HCT116 (cell line): ENCODE results near the gene NRXN2. TPM values are rescaled to one million over a fixed set of nuclear protein-coding genes. Genes with fewer than 3 reads are reported as not detected.

ENCODE experiments used
- ATAC-seq: fragments of 200-7000 bp; cut with Tn5 transposase; 2 replicates; pipeline ENCODE4 v1.9.1; 2020; ENCODE audit warnings: mild to moderate bottlenecking, moderate library complexity
- BruUV-seq: library from RNA; stranded (reverse); fragments of 400-500 nt; replicated peaks from 2 replicates; lab custom pipeline; 2021; lab: Mats Ljungman, UMichigan
- CTCF ChIA-PET: fragments of 300-600 bp; sonication (Branson Sonifier 250); formaldehyde crosslinking; loops from one replicate; lab custom pipeline; 2021; ENCODE audit warnings: antibody characterized with exemption; lab: Charles Lee
- POLR2A ChIA-PET: fragments of 300-600, 350-600 bp; sonication (Branson Sonifier 250); formaldehyde crosslinking; loops from one replicate; lab custom pipeline; 2021; ENCODE audit warnings: antibody characterized with exemption; lab: Charles Lee
- RAD21 ChIA-PET, 2 experiments: fragments of 300-600 bp; sonication (Branson Sonifier 250); formaldehyde crosslinking; loops; one replicate each; lab custom pipeline; 2023; ENCODE audit warnings: low total read pairs in 2 of 2; ENCODE audit not compliant: uncharacterized antibody in 2 of 2, unreplicated experiment in 2 of 2, low non-redundant PET in 1 of 2; lab: Charles Lee
- DNase-seq: peaks from one replicate; pipeline ENCODE4 v3.0.0-alpha.2; 2010; ENCODE audit warnings: low read depth, low spot score
- H2AFZ ChIP-seq: fragments of 200-600 bp; shearing (Covaris generic), sonication (generic); 2 replicates; pipeline ENCODE4 v1.6.1; 2017; ENCODE audit warnings: low read depth, mixed run types, mixed read lengths, antibody characterized with exemption, low read length; ENCODE audit not compliant: poor library complexity, severe bottlenecking
- H3K27ac ChIP-seq: 2 replicates; pipeline ENCODE4 v1.5.1; 2012; ENCODE audit warnings: low read depth, low read length
- H3K27me3 ChIP-seq: fragments of 200-600 bp; sonication (generic); 2 replicates; pipeline ENCODE4 v1.6.1; 2016; ENCODE audit warnings: mixed run types, low read length, mixed read lengths; ENCODE audit not compliant: insufficient read depth
- H3K36me3 ChIP-seq, 2 experiments: fragments of 200-500 bp in 1 of 2; fragments of 200-600 bp in 1 of 2; sonication (Bioruptor generic) in 1 of 2; sonication (generic) in 1 of 2; 2 replicates each; pipeline versions ENCODE4 v1.5.1 to v1.6.1; 2014 to 2016; ENCODE audit warnings: low read length in 2 of 2, inconsistent platforms in 1 of 2, mixed read lengths in 1 of 2, mixed run types in 1 of 2; ENCODE audit not compliant: insufficient read depth in 2 of 2, control insufficient read depth in 1 of 2
- H3K4me1 ChIP-seq, 2 experiments: fragments of 200-600 bp in 1 of 2; sonication (generic) in 1 of 2; 2 replicates each; pipeline versions ENCODE4 v1.5.1 to v1.6.1; 2012 to 2017; ENCODE audit warnings: low read length in 2 of 2, inconsistent platforms in 1 of 2, mild to moderate bottlenecking in 1 of 2, mixed read lengths in 1 of 2, mixed run types in 1 of 2, moderate library complexity in 1 of 2; ENCODE audit not compliant: insufficient read depth in 2 of 2, control insufficient read depth in 1 of 2
- H3K4me2 ChIP-seq: fragments of 200-600 bp; sonication (generic); 2 replicates; pipeline ENCODE4 v1.6.1; 2017; ENCODE audit warnings: mixed run types, low read length, mixed read lengths
- H3K4me3 ChIP-seq, 2 experiments: fragments of 200-600 bp in 1 of 2; sonication (generic) in 1 of 2; replicated peaks in 1 of 2; 2 replicates each; pipeline ENCODE4 v1.5.1; 2011 to 2016; ENCODE audit warnings: low read length in 2 of 2, control low read depth in 1 of 2, low read depth in 1 of 2, mild to moderate bottlenecking in 1 of 2, mixed read lengths in 1 of 2, mixed run types in 1 of 2
- H3K79me2 ChIP-seq: fragments of 200-600 bp; sonication (generic); 2 replicates; pipeline ENCODE4 v1.6.1; 2017; ENCODE audit warnings: mild to moderate bottlenecking, mixed run types, low read length, moderate library complexity, mixed read lengths; ENCODE audit not compliant: insufficient read depth
- H3K9ac ChIP-seq: fragments of 200-600 bp; sonication (generic); 2 replicates; pipeline ENCODE4 v1.6.1; 2016; ENCODE audit warnings: low read length, mixed read lengths
- H3K9me2 ChIP-seq: fragments of 200-600 bp; sonication (generic), shearing (Covaris generic); 2 replicates; pipeline ENCODE4 v1.6.1; 2017; ENCODE audit warnings: mixed run types, mild to moderate bottlenecking, moderate library complexity; ENCODE audit not compliant: insufficient read depth
- H3K9me3 ChIP-seq, 2 experiments: fragments of 200-500 bp in 1 of 2; fragments of 200-600 bp in 1 of 2; sonication (Bioruptor generic) in 1 of 2; sonication (generic) in 1 of 2; 2 replicates each; pipeline ENCODE4 v1.6.1; 2014 to 2017; ENCODE audit warnings: low read length in 2 of 2, mixed read lengths in 2 of 2, inconsistent platforms in 1 of 2, low read depth in 1 of 2, mild to moderate bottlenecking in 1 of 2, mixed run types in 1 of 2, moderate library complexity in 1 of 2; ENCODE audit not compliant: control insufficient read depth in 1 of 2, insufficient read depth in 1 of 2
- H4K20me1 ChIP-seq: fragments of 200-600 bp; sonication (generic), shearing (Covaris generic); 2 replicates; pipeline ENCODE4 v1.6.1; 2017; ENCODE audit warnings: mixed run types, mild to moderate bottlenecking, moderate library complexity; ENCODE audit not compliant: insufficient read depth
- ATF3 ChIP-seq: IDR thresholded peaks from 2 replicates; pipeline ENCODE4 v1.6.1; 2012
- CBX3 ChIP-seq: IDR thresholded peaks from 2 replicates; pipeline ENCODE4 v1.6.1; 2012; ENCODE audit warnings: low read depth
- EGR1 ChIP-seq: IDR thresholded peaks from 2 replicates; pipeline ENCODE4 v1.6.1; 2012; ENCODE audit warnings: low read depth
- FOSL1 ChIP-seq: IDR thresholded peaks from 2 replicates; pipeline ENCODE4 v1.6.1; 2012; ENCODE audit warnings: low read depth
- POLR2A ChIP-seq: IDR thresholded peaks from 2 replicates; pipeline ENCODE4 v1.7.0; 2011; ENCODE audit warnings: borderline replicate concordance; ENCODE audit not compliant: insufficient read depth, insufficient read length; ENCODE audit errors: extremely low read depth
- SP1 ChIP-seq: IDR thresholded peaks from 2 replicates; pipeline ENCODE4 v1.6.1; 2012; ENCODE audit warnings: low read depth
- SRF ChIP-seq: IDR thresholded peaks from 2 replicates; pipeline ENCODE4 v1.6.1; 2012; ENCODE audit warnings: low read depth
- ZFX ChIP-seq: fragments of 450-650 bp; IDR thresholded peaks from 2 replicates; pipeline ENCODE4 v1.6.1; 2017
- ZNF274 ChIP-seq: fragments of 200-500 bp; sonication (Bioruptor generic); IDR thresholded peaks from 2 replicates; pipeline ENCODE4 v1.6.1; 2014; ENCODE audit warnings: mild to moderate bottlenecking, low read depth, low read length, inconsistent platforms
- intact Hi-C: fragments of 100-400 bp; cut with micrococcal nuclease; formaldehyde crosslinking; loops from 2 replicates; pipeline ENCODE4 v1.10.0; 2022
- total RNA-seq: library from RNA; stranded (reverse); gene quantifications from one replicate; pipeline ENCODE4 v1.2.1, GENCODE V29; 2021; ENCODE audit not compliant: unreplicated experiment
- TF ChIP-seq, protein P1 (sequence below), 3 experiments: fragments of 200-600 bp in 1 of 3; sonication (generic) in 1 of 3; IDR thresholded peaks in 2 of 3; conservative IDR thresholded peaks in 1 of 3; 2 replicates each; pipeline ENCODE4 v1.5.1; 2012 to 2017; ENCODE audit warnings: low read depth in 2 of 3, low read length in 2 of 3, antibody characterized with exemption in 1 of 3, borderline replicate concordance in 1 of 3, control low read depth in 1 of 3, mild to moderate bottlenecking in 1 of 3, mixed read lengths in 1 of 3, mixed run types in 1 of 3, moderate library complexity in 1 of 3; ENCODE audit not compliant: insufficient read depth in 1 of 3
- TF ChIP-seq, protein P2 (sequence below): IDR thresholded peaks from 2 replicates; pipeline ENCODE4 v1.6.1; 2011; ENCODE audit warnings: mild to moderate bottlenecking, low read length, moderate library complexity; ENCODE audit not compliant: insufficient replicate concordance; ENCODE audit errors: extremely low read depth

NRXN2 gene
- total RNA-seq, 1 experiment from 2014 or later = 1.5 TPM

DNA sequence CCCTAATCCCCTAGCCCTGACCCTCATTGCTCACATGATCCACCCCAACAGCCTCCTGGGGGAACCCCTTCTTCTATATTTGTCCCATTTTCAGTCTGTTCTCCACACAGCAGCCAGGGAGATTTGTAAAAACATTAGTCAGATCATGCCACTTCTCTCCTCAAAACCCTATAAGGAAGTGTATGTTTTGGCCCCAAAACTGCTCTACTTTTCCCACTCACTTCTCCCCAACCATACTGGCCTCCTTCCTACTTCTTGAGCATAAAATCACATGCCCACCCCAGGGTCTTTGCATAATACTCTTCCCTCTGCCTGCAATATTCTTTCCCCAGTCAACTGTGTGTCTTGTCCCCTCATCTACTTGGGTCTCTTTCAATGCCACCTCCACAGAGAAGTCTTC is 136.6 kb downstream of the NRXN2 start:
- no TSS peak for BruUV-seq
- Histone ChIP-seq H2AFZ (no peak overlapping the region), H3K4me3 (no peak overlapping the region), H3K27me3 (no peaks in the 10 kb centered on the region), H3K36me3 (no peaks in the 10 kb centered on the region), H3K9ac (no peak overlapping the region), H3K9me2 (no peaks in the 10 kb centered on the region), H3K4me2 (no peak overlapping the region), H3K27ac (no peak overlapping the region), H3K9me3 (no peaks in the 10 kb centered on the region), H4K20me1 (no peaks in the 10 kb centered on the region), H3K4me1 (peaks cover 0 to 10% of the 10 kb centered on the region in 2 experiments; a peak in 1 of 4 replicates), H3K79me2 (no peaks in the 10 kb centered on the region)
- POLR2A ChIA-PET = no interaction called here
- RAD21 ChIA-PET = no interaction called here
- intact Hi-C loops = no loop called here
- TF ChIP-seq ZNF274 (no peak), FOSL1 (no peak), SRF (no peak), POLR2A (no peak), ZFX (no peak), EGR1 (no peak), ATF3 (no peak), CBX3 (no peak), SP1 (no peak)
- TF ChIP-seq, protein P1, sequence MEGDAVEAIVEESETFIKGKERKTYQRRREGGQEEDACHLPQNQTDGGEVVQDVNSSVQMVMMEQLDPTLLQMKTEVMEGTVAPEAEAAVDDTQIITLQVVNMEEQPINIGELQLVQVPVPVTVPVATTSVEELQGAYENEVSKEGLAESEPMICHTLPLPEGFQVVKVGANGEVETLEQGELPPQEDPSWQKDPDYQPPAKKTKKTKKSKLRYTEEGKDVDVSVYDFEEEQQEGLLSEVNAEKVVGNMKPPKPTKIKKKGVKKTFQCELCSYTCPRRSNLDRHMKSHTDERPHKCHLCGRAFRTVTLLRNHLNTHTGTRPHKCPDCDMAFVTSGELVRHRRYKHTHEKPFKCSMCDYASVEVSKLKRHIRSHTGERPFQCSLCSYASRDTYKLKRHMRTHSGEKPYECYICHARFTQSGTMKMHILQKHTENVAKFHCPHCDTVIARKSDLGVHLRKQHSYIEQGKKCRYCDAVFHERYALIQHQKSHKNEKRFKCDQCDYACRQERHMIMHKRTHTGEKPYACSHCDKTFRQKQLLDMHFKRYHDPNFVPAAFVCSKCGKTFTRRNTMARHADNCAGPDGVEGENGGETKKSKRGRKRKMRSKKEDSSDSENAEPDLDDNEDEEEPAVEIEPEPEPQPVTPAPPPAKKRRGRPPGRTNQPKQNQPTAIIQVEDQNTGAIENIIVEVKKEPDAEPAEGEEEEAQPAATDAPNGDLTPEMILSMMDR (IDR thresholded peaks at IDR 0.05 in 2 of 3, conservative IDR thresholded peaks at IDR 0.05 in 1 of 3; ENCODE audit: borderline replicate concordance in 1 of 3, insufficient read depth in 1 of 3, low read depth in 2 of 3, low read length in 2 of 3) = no peak
- TF ChIP-seq, protein P2, sequence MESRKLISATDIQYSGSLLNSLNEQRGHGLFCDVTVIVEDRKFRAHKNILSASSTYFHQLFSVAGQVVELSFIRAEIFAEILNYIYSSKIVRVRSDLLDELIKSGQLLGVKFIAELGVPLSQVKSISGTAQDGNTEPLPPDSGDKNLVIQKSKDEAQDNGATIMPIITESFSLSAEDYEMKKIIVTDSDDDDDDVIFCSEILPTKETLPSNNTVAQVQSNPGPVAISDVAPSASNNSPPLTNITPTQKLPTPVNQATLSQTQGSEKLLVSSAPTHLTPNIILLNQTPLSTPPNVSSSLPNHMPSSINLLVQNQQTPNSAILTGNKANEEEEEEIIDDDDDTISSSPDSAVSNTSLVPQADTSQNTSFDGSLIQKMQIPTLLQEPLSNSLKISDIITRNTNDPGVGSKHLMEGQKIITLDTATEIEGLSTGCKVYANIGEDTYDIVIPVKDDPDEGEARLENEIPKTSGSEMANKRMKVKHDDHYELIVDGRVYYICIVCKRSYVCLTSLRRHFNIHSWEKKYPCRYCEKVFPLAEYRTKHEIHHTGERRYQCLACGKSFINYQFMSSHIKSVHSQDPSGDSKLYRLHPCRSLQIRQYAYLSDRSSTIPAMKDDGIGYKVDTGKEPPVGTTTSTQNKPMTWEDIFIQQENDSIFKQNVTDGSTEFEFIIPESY = no peak
- DNase-seq (no peak), ATAC-seq (no peak)
- CTCF ChIA-PET = no interaction called here
